HG02885 (cell line): ENCODE data around the gene WWOX.

Source experiments
- ATAC-seq: cut with Tn5 transposase; IDR thresholded peaks from one replicate; pipeline ENCODE4 v1.9.1; 2021; ENCODE audit warnings: mild to moderate bottlenecking; ENCODE audit not compliant: unreplicated experiment, poor library complexity

WWOX gene

DNA sequence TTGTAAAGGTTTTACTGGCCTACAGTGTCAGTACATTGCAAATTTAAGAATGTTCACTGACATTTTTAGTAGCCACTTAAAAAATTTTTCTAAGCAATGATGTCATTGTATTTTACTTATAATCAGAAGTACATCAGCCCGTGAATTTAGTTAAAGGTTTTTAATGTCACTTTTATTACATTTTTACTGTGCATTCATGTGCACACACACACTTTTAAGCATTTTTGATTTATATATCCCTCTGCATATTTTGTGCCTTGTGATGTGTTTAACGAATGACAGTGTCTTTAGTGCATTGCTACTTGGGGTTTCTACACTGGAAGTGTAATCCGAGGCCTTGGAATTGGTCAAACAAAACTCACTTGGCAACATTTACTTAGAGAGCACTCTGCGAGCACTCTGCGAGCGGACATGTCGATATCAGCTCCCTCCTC, 190.4 kb downstream of the WWOX start:
- ATAC-seq, result no peak

DNA sequence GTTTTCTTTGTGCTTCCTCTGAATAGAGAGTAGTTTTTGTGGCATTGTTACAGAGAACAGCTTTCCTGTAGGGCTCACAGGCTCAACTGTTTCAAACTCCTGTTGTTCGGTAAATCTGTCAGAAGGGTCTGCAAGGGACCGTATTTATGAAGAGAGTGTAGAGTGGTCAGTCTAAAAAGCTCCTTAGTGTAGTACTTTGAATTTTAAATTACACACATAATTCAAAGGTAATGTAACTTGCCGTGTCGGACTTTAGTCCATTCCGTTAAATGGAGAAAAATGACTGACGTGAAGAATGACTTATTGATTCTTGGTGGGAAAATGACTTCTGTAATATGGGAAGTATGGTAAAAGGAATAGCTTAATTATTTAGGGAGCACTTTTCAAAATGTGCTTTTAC, 190.9 kb downstream of the WWOX start:
- ATAC-seq, result no peak

DNA sequence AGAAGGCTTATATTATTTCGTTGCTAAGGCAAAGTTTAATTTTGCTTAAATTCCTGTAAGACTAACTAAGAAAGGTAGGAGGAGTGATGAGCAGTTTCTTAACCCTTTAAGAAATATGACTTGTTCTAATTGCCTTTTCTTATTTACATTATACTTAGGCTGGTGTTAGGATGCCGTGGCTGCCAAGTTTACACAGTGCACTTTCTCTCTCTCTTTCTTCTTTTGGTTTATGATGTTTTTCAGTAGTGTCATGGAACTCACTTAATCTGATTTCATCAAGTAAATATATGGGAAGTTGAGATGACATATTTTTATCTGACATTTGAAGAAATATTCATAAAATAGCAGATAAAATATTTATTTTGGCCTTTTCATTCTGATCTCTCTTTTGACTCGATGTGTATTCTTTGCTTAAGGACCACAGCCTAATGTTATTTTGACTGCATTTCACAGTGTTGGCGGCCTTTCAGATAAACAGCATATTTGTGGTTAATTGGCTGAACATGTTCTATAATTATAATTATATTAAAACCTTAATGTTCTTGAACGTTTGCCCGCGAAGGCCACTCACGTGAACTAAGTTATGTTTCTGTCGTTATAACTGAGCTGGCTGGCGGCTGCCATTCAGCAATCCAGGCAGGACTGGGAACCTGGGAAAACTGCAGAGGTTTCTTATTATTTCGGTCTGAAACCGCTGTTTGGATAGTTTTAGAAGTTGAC, 191.6 kb downstream of the WWOX start:
- no peak for ATAC-seq

DNA sequence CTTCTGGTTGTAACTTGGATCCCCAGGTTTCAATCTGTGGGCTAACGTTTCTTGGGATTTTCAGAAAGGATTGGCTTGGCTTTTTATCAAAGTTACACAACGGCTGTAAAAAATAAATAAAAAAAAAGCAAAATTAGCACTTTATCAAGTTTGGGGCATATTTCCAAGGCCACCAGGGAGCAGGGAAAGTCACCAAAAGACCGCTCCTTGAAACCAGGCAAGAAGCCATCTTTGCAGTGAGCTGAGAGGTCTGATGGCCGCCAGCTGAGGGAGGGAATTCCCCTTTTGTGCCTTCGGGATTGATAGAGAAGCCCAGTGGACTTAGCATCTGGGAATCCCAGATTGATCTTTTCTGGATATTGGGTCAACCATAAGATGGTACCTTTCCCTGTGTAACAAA, 192.2 kb downstream of the WWOX start:
- ATAC-seq, result no peak

DNA sequence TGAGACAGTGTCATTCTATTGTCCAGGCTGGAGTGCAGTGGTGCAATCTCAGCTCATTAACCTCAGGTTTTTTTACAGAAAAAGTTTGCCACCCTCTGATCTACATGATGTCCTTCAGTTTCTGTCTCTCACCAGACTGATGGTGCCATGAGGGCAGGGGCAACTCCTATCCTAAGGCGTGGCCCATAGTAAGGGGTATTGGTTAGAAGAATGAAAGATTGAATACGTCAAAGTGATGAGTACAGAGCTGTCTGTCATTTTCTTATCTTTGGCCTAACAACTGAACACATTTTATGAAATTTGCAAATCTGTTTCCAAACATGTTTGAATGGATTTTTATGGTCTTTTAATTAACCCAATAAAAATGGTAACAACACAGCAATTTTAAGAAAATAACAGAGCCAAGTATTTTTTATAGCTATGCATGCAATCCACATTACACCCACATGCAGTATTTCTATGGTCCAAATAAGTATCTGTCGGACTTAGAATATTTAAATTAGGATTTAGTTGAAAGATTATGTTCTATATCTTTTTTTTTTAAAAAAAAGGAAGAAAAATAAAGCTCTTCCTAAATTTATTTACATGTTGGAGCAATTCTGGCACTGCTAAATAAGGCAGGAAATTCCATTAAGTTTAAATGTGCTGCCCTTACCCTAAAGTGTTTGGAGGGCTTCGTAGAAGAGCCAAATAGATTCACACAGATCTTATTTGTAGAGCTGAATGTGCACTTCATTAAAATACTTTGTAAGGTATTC, 192.8 kb downstream of the WWOX start:
- ATAC-seq, result no peak

DNA sequence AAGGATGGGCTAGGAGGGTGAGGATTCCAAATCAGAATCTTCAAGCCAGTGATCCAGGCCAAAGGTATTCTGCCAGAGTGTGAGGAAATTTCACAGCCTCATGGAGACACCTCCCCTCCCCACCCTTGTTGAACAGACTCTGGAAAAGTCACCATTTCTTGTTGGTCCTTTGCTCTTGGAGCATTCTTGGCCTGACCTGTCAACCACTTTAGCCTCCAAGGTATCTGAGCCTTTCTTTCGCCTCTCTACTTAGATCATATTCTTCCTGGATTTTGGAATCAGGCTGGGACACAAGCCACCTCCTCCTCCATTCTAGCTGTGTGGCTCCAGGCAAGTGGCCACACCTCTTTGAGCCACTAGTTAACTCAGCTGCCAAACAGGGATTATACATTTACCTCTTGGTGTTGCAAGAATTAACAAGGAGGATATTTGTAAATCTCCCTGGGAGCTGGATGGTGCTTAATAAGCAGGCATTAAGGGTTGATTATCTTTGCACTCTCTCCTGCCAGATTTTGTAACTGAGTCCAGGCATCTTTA, 193.5 kb downstream of the WWOX start:
- ATAC-seq, result no peak

GRCh38 chr16:78294538-78295225, 195.2 kb downstream of the WWOX start:
- no peak for ATAC-seq

DNA sequence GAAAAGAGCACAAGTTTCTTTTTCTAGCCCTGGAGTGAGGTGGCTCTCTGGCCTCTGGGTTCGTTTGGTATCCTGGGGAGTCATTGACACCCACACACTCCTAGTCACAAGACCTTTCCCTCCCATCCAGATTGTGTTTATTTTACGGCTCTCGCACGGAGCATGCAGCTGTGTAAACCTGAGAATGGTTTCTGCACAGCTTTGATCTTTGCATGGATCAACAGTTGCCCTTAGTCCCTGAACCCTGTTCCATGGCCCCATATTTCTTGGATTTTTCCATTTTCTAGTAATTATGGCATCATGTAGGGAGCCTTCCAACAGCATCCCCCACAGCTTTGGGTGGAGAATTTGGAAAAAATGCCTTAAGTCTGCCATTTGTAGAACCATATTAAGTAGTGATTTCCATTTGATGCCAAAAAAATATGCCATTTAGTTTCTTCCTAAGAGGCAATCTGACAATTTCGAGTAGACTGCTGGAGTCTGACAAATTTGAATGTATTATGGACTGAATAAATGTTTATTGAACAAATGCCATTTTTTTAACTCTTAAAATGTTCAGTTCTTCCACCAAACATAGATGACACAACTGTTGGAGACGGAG, 197.7 kb downstream of the WWOX start:
- ATAC-seq, result no peak

- no peak for ATAC-seq
These were observed 199.5 kb downstream of the WWOX start for GRCh38 chr16:78298986-78299385.

DNA sequence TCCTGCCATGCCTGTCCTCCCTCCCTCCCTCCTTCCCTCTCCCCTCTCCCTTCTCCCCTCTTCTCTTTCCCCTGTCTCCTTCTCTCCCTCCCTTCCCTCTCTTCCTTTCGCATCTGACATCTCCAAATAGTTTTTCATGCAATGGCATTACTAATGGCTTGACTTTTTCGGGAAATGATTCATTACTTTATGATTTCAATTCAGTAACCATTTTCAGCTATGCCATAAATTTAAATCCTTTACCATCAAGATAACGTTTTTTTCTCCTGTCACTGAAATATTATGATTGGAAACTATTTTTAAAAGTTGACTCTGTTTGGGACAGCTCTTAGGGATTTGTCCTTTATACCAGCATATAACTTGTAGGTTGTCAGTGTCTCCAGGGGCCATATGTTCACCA, 201.0 kb downstream of the WWOX start:
- no peak for ATAC-seq

- no peak for ATAC-seq
These were observed 204.5 kb downstream of the WWOX start for GRCh38 chr16:78303946-78304345.

DNA sequence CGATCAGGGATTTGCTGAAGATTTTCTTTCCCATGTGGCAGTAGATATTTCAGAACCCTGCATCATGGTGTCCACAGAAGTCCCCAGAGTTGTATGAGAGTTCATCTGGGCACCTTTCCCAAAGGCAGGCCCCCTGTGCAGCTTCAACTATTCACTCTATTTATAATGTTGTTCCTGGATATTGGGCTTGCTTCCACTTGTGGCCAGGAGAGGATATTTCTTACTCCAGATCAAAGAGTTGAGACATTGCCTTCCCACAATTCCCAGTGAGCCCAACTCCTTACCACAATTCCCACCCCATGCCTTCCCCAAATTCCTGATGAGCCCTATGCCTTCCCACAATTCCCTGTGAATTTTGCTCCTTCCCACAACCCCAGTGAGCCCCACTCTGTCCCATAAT, 206.9 kb downstream of the WWOX start:
- no peak for ATAC-seq

- ATAC-seq, result no peak
These were observed 208.5 kb downstream of the WWOX start for GRCh38 chr16:78307824-78308528.

GRCh38 chr16:78309763-78310162, 210.3 kb downstream of the WWOX start:
- ATAC-seq, result no peak

DNA sequence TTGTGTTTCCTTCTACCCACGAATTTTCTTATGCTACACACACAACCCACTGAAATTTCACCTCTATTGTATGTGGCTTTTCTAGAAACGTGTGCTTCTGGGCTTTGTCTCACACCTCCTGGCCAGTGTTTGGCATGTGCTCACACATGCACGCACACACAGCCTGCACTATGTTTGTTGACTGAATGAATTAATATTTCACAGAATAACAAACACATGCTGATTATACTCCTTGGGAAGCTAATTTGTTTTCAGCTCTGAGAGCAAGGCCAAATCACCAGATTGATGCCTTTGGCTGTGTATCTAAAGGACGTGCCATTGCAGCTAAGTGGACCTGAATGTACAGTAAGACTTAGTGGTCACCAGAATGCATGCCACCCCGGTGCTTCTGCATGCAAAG, 210.7 kb downstream of the WWOX start:
- no peak for ATAC-seq

- ATAC-seq, result no peak
These were observed 211.6 kb downstream of the WWOX start for GRCh38 chr16:78310990-78311561.

DNA sequence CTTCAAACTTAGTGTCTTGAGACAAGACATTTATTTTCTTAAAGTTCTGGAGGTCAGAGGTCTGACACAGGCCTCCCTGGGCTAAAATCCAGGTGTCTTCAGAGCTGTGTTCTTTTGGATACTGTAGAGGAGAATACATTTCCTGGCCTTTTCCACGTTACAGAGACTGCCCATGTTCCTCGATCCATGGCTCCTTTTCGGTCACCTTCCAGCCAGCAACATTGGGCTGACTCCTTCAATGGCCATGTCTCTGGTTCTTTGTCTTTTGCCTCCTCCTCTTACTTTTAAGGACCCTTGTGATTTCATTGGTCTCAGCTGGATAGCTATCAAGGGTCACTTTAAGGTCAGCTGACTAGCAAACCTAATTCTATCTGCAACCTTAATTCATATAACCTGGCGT, 212.4 kb downstream of the WWOX start:
- ATAC-seq, result no peak

- ATAC-seq, result no peak
These were observed 218.2 kb downstream of the WWOX start for GRCh38 chr16:78317564-78318240.
